ENCODE data around the gene RASA2.
"Not testable (repeated sequence)": the region's sequence is repeated elsewhere in the genome, so short reads cannot be mapped to it uniquely, and the experiment has no call there.

The RASA2 gene

DNA sequence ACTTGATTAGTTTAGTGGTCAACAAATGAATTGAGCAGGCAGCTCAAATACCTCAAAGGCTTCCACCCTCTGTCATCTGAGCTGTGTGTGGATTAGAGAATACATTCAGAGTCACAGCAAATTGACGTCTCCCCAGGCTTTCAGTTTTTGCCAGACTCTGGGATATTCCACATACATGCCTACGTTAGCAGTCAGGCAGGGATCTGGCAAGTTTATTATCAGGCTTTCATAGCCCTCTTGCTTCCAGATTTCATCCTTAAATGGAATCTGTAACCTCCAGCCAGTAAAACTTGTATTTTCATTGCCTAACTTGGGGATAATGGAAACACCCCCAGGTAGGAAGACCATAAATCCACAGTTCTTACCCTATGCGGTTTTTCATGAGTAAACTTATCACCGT lies 115.9 kb downstream of the RASA2 start:
- no peak for FAIRE-seq

DNA sequence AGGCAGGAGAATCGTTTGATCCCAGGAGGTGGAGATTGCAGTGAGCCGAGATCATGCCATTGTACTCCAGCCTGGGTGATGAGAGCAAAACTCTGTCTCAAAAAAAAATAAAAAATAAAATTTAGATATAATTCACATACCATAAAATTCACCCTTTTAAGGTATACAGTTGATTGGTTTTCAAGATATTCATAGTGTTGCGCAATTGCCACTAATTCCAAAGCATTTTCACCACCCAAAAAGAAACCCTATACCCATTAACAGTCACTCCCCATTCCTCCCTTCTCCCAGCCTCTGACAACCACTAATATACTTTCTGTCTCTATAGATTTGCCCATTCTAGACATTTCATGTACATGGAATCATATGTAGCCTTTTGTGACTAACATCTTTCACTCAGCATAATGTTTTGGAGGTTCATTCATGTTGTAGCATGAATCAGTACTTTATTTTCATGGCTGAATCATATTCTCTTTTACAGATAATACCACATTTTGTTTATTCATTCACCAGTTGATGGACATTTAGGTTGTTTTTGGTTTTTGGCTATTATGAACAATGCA lies 116.7 kb downstream of the RASA2 start:
- no peak for FAIRE-seq

- no peak for FAIRE-seq
These were observed 119.1 kb downstream of the RASA2 start for GRCh38 chr3:141605883-141606282.

DNA sequence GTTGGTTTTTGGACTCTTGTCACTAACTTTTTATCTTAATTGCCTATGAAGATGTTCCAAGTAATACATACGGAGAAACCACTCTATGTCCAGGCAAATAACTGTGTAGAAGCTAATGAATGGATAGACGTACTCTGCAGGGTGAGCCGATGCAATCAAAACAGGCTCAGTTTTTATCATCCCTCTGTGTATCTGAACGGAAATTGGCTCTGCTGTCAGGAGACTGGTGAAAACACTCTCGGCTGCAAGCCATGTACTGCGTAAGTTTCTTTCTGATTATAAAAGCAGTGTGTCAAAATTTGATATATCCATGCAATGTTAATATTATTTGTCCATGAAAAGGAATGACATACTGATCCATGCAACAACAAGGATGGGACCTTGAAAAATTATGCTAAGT lies 121.6 kb downstream of the RASA2 start:
- FAIRE-seq: no peak

GRCh38 chr3:141610939-141611338 lies 124.1 kb downstream of the RASA2 start:
- FAIRE-seq: no peak

GRCh38 chr3:141618103-141618910 lies 131.5 kb downstream of the RASA2 start:
- FAIRE-seq: no peak

GRCh38 chr3:141618938-141619337 lies 132.1 kb downstream of the RASA2 start:
- FAIRE-seq: no peak

DNA sequence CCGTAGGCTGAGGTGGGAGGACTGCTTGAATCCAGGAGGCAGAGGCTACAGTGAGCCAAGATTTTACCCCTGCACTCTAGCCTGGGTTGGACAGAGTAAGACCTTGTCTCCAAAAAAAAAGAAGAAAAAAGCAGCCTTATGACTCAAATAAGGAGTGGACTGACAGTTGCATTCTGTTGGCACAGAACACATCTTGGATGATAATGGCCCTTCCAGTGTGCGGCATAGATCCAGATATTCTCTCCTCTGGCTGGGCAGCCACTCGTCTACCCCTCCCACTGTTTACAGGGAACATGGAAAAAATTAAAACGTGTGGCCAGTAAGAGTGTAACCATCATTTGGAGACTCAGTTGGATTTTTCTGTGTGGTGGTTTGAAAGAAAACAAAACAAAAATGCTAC lies 132.6 kb downstream of the RASA2 start:
- no peak for FAIRE-seq

DNA sequence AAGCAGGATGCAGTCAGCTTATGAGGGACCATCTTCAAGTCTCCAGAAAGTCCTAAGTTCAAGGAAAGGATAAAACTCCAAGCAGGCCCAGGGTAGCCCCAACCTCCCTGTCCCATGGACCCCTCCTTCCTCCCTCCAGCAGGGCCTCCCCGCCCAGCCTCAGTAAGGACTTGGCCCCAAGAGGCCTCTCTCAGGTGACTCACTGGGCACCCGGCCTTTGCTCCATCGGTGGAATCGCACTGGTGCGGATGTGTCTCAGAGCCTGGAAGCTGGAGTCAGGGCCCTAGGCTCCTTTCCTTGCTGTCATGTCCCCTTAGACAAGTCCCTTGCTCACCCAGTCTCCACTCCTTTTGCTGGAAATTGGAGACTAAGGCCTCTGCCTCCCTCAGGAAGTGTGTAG lies 136.9 kb downstream of the RASA2 start:
- FAIRE-seq: no peak

GRCh38 chr3:141625506-141625905 lies 138.7 kb downstream of the RASA2 start:
- no peak for FAIRE-seq

DNA sequence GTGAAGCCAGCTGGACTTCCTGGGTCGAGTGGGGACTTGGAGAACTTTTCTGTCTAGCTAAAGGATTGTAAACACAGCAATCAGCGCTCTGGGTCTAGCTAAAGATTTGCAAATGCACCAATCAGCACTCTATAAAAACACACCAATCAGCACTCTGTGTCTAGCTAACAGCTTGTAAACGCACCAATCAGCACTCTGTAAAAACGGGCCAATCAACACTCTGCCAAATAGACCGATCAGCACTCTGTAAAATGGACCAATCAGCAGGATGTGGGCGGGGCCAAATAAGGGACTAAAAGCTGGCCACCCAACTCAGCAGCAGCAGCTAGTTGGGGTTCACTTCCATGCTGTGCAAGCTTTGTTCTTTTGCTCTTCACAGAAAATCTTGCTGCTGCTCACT lies 141.5 kb downstream of the RASA2 start:
- not testable (repeated sequence) for FAIRE-seq

DNA sequence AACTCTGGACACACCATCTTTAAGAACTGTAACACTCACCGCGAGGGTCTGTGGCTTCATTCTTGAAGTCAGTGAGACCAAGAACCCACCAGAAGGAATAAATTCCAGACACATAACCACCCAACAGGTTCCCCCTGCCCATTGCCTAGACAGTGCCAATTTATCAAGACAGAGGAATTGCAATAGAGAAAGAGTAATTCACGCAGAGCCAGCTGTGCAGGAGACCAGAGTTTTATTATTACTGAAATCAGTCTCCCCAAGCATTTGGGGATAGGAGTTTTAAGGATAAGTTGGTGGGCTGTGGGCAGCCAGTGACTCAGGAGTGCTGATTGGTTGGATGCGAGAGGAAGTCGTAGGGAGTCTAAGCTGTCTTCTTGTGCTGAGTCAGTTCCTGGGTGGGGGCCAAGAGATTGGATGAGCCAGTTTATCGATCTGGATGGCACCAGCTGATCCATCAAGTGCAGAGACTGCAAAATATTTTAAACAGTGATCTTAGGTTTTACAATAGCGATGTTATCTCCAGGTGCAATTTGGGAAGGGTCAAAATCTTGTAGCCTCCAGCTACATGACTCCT lies 142.1 kb downstream of the RASA2 start:
- not testable (repeated sequence) for FAIRE-seq

DNA sequence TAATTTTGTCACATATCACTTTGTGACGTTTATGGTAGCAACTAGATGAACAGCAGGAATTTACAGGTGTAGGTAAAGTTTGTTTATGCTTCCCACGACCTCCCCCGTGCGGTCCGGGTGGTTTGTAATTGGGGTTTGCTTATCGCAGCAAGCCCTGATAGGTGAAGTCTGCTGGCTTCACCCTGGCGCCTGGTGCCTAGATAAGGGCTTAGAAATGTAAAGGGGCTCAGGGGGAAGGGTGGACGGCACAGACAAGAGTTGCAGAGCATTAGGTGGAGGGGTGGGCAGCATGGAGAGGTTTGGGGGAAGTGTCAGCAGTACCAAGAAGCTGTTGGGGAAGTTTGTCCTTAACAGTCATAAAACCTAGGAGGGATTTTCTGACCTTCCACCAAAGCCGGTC lies 143.1 kb downstream of the RASA2 start:
- FAIRE-seq: no peak

DNA sequence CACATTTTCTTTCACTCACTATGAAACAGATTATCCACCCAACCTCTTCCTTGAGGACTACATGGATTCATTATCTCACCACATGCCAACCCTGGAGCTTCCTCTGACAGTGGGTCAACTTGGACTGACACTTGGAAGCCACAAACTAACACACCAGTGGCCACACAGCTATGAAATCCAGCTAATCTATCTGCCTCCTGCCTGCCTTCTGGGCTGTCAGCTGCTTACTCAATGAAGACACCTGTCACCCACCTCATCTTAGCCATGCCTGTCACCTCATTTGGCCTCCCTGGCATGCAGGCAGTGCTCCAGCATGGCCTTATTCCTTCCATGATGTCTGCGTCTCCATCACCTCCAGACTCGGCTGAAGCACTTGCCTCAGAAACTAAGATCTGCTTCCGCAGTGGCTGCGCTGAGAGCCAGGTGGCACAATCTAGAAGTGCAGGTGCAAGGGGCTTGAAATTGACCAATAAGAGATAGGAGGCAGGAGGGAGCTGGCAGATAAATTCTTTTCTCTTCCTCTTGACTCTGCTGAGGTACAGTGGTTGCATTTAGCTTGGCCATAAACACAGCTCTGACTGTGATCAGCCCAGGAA lies 146.1 kb downstream of the RASA2 start:
- no peak for FAIRE-seq

DNA sequence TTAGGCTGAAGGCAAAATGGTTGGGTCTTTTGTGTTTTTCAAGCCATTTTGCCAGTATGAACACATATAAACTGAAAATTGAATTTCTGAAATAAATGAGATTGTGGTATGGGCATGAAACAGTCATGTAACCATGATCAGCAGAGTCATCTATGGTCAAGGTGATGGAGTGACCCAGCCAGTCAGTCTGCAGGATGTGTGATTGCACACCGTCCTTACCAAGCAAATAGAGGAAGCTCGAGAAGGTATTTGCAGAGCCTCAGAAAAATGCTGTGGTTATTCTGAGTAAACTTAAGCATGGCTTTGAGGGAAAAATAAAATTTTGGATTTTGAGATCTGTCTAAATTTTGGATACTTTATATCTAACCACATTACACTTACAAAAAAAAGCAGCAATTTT lies 155.4 kb downstream of the RASA2 start:
- FAIRE-seq: no peak

DNA sequence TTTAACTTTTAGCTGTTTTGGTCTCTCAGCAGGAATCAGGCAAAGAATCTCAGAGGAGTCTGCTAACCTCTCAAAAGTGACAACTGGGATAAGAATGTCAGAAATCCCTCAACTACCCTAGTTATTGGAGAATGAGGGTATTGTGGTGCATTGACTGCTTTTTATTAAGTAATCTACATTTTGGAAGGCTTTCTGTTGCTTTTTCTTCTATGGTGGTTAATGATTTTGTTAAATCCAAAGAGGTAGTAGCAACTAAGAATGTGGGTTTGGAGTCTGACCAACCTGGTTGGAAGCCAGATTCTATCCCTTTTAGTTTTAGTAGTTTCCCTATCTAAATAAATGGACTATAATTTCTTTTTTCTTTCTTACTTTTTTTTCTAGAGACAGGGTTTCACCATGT lies 156.6 kb downstream of the RASA2 start:
- FAIRE-seq: no peak

GRCh38 chr3:141643796-141644195 lies 157.0 kb downstream of the RASA2 start:
- no peak for FAIRE-seq

GRCh38 chr3:141644931-141645330 lies 158.1 kb downstream of the RASA2 start:
- no peak for FAIRE-seq

DNA sequence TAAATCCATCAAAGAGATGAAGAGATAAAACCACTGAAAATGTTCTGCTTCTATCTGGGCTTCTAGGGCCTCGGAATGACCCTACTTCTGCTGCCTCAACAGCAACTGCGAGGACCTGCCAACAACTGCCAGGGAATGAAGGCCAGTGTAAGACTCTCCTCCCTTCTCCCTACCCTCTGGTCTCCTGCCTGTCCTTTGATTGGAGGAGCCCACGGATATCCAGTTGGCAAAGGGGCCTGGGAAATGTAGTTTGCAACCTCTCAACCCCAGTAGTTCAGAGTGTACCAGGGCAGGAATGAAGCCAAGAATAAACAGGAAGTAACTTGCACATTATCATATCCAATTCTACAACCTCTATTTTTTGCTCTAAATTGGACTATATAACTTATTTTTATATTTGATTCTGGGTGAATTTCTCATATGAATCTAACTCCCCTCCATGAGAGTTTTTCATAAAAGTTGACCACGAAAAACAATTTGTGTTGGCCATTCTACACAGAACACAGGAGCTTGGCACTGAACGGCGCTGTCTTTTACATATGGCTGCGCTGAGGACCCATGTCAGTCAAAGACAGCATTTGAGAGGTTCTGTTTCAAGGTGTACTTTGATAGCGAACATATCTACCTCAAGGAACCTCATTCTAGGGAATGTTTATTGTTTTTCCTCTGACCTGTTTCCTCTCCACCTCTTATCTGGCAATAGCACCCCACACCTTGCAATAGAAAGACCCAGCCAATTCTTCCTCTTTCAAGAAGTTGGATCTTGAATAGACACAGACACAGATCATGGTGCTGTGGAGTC lies 160.1 kb downstream of the RASA2 start:
- FAIRE-seq: no peak

DNA sequence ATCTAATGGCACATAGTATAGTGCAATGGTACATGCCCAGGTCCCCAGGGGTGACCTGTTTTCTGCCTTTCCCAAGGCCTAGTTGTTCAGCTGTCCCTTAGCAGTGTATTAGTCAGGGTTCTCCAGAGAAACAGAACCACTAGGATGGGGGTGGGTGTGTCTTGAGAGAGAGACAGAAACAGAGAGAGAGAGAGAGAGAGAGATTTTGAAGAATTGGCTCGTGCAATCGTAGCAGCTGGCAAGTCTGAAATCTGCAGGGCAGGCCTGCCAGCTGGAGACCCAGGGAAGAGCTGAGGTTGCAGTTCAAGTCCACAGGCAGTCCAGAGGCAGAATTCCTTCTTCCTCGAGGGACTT lies 160.7 kb downstream of the RASA2 start:
- FAIRE-seq: no peak

DNA sequence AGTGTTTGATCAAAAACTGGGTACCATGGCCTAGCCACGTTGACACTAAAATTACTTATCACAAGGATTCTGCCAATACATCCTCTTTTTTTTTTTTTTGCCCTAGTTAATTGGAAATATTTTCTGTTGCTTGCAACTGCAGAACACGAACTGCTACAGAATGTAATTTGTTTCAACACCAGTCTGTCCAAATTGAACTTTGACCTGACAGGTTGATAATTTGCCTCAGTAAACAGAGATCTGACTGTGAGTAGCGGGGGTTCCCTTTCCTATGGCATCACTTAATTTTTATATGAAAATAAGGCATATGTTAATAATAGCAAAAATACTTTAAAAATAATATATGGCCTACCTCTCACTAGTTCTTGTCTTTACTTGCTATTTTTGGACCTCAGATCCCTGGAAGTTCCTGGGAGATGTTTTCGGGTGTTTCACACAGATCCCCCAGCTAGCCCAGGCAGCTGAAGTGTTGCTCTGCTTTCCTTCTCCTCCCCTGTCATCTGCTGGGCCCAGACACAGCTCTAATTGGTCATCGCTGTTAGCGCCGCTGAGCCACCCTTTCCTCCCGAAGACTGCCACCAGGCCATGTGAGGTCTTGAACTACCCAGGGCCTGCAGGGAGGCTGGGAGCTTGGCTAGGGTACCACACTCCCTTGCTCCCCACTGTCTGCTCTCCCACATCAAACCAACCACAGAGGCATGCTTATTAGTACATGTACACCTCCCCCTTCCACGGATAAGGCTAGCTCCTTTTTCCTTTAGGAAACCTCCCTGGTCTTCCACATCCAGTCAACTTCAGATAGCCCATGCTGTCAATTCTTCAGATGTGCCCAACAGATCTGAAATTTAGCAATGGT lies 161.5 kb downstream of the RASA2 start:
- no peak for FAIRE-seq

- no peak for FAIRE-seq
These were observed 163.0 kb downstream of the RASA2 start for GRCh38 chr3:141649871-141650270.

Data from A204.1 (cell line).